ENCODE results near the gene CDC42BPB. TPM values are rescaled to one million over a fixed set of nuclear protein-coding genes. Genes with fewer than 3 reads are reported as not detected.

CDC42BPB gene
- total RNA-seq, 1 experiment from 2014 or later: 56.1 TPM

DNA sequence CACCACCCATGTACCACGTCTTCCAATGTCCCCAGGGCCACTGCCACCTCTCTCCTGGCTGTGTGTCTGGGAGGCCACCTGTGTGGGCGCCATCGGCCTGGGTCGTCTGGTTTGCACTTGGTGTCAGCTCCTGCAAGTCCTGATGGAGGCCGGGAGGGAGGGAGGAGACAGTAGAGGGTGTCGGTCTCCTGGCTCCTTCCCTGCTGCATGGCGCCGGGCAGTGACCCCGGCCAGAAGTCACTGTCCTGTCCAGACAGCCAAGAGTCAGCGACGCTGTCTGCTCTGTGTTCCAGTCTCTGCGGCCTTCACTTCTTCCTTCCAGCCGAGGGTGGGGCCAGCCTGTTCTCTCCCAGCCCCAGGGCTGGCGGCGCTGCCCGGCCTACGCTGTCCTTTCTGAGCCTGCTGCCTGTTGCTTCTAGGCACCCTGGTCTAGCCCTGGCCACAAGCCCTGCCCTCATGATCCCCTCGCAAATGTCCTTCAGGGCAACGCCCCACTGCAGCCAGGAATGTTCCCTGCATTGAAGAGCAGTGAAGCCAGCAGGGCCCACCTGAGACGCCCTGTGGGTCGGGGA is 13.7 kb upstream of the CDC42BPB start:
- H3K27me3 ChIP-seq (ENCODE audit: control insufficient read depth, insufficient read depth, low read length): peaks cover 6% of the 10 kb centered on the region
- H3K36me3 ChIP-seq (replicated peaks; ENCODE audit: control insufficient read depth, insufficient read depth, low read length): no peaks in the 10 kb centered on the region
- DNase-seq: peak; percentile 41

DNA sequence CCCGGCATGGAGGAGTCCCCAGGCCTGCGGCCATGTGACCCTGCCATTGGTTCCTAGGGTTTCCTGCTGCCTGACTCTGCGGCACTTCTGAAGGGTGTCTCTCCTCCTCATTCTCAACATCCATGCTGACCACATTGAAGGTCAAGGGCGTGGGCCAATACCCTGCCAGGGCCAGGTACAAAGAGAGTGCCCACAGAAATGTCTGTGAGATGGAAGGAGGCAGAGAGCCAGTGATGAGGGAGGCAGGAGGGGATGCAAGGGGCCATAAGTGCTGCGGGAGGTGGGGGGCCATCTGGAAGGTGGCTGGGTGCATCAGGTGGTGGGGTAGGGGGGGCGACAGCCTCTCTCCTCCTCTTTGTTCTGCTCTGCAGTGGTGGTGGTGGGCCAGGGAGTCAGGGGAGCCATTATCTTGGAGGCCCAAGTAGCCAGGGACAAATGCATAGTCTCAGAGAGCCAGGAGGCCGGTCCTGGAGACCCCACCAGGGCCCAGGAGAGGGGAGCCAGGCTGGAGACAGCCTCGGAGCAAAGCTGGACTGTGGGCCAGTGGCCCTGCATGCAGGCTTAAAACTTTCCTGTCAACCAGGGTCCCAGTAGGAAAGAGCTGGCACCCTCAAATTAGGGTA is 13.0 kb upstream of the CDC42BPB start:
- no peak overlapping the region for H3K4me3 ChIP-seq (ENCODE audit: insufficient read depth, low read depth, low read length)
- no peaks in the 10 kb centered on the region for H3K36me3 ChIP-seq (replicated peaks; ENCODE audit: control insufficient read depth, insufficient read depth, low read length)
- H3K27me3 ChIP-seq (ENCODE audit: control insufficient read depth, insufficient read depth, low read length): peaks cover 6% of the 10 kb centered on the region
- DNase-seq: peak; percentile 30

More for the DNA sequence above, 13.7 kb upstream of the CDC42BPB start:
- H3K4me3 ChIP-seq (ENCODE audit: insufficient read depth, low read depth, low read length): no peak overlapping the region

DNA sequence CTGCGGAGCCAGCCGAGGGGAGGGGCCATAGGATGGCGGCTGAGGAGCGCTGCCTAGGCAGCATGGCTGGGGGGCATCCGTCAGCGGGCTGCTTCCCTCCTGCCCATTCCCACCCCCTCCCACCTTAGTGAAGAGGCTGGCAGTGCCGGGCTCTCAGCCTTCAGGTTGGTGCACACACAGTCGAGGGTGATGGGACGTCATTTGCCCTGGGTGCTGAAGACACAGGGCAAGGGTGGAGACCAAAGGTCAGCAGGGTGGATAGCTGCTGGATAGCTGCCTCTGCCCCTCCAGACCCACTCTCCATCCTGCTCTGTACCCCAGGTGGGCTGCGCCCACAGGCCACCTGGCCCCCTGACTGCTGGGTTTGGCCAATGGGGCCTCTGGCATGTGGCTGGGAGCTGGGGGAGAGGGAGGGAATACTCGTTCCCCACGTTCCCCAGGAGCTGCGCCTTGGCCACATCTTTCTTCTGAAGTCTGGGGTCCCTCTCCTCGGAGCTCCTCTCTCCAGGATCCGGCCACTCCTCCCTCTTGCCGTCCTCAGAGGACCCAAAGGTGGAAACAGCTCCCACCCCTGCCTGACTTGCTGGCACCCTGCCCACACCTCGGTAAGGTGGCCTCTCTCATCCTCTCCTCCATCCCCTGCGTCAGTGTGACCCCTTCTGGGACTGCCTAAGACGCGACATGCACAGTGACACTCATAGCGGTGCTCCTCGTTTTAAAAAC is 11.2 kb upstream of the CDC42BPB start:
- Histone ChIP-seq H3K27me3 (ENCODE audit: control insufficient read depth, insufficient read depth, low read length) (no peaks in the 10 kb centered on the region), H3K4me3 (ENCODE audit: insufficient read depth, low read depth, low read length) (no peak overlapping the region)
- DNase-seq: no peak

DNA sequence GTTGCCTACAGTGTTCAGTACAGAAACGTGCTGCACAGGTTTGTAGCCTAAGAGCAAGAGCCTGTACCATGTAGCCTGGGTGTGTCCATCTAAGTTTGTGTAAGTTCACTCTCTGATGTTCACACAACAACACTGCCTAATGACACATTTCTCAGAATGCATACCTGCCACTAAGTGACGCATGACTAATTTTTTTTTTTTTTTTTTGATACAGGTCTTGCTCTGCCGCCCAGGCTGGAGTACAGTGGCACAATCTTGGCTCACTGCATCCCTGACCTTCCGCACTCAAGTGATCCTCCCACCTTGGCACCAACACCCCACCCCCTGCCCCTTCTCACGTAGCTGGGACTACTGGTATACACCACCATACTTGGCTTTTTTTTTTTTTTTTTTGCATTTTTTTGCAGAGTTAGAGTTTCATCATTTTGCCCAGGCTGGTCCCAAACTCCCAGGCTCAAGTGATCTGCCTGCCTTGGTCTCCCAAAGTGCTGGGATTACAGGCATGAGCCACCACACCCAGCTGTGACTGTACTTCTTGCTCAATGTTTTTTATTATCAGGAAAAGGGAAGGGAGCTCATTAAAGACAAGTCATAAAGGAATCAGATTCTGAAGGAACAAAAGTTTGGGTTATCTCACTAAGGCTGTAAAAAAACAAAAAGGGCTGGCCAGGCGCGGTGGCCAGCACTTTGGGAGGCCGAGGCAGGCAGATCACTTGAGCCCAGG is 10.0 kb upstream of the CDC42BPB start:
- no peak for DNase-seq
- Histone ChIP-seq H3K27me3 (ENCODE audit: control insufficient read depth, insufficient read depth, low read length) (no peaks in the 10 kb centered on the region), H3K36me3 (replicated peaks; ENCODE audit: control insufficient read depth, insufficient read depth, low read length) (no peaks in the 10 kb centered on the region), H3K4me3 (ENCODE audit: insufficient read depth, low read depth, low read length) (no peak overlapping the region)

More for the DNA sequence above, 11.2 kb upstream of the CDC42BPB start:
- no peaks in the 10 kb centered on the region for H3K36me3 ChIP-seq (replicated peaks; ENCODE audit: control insufficient read depth, insufficient read depth, low read length)

DNA sequence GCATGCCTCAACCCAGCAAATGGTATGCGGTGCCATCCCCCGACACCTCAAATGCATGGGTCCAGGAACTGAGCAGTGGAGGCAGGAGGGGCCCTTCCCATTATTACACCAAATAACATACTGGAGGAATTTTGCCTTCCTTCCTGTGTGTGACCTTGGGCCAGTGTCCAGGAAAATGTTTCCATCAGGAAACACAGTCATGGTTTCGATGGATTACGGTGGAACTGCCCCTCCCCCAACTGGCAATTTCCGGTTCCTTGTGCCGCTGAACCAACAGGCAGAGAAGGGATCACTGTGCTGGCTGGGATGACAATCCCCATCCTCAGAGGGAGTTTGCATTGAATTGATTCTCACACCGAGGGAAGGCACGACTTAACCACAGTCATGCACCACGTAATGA is 9.1 kb upstream of the CDC42BPB start:
- no peak for DNase-seq
- H3K4me3 ChIP-seq (ENCODE audit: insufficient read depth, low read depth, low read length): no peak overlapping the region
- no peaks in the 10 kb centered on the region for H3K27me3 ChIP-seq (ENCODE audit: control insufficient read depth, insufficient read depth, low read length)
- H3K36me3 ChIP-seq (replicated peaks; ENCODE audit: control insufficient read depth, insufficient read depth, low read length): no peaks in the 10 kb centered on the region

DNA sequence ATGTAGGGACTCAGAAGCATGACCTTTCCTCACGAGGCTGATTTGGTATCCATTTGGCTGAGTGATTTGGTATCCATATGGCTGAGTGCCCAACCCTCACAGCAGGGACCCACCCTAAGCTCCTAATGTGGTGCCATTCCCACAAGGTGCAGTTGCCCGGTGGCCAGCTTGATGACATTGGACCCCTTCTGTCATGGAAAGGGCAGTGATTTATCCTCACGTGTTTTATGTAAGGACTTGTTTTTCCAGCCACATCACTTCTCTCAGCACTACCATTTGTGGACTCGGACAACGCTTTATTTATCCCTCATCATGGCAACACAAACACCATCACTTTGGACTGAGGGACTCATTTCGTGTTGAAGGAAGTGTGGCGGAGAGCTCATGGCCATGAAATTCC is 8.5 kb upstream of the CDC42BPB start:
- H3K27me3 ChIP-seq (ENCODE audit: control insufficient read depth, insufficient read depth, low read length): no peaks in the 10 kb centered on the region
- H3K36me3 ChIP-seq (replicated peaks; ENCODE audit: control insufficient read depth, insufficient read depth, low read length): no peaks in the 10 kb centered on the region
- no peak overlapping the region for H3K4me3 ChIP-seq (ENCODE audit: insufficient read depth, low read depth, low read length)
- DNase-seq: no peak

DNA sequence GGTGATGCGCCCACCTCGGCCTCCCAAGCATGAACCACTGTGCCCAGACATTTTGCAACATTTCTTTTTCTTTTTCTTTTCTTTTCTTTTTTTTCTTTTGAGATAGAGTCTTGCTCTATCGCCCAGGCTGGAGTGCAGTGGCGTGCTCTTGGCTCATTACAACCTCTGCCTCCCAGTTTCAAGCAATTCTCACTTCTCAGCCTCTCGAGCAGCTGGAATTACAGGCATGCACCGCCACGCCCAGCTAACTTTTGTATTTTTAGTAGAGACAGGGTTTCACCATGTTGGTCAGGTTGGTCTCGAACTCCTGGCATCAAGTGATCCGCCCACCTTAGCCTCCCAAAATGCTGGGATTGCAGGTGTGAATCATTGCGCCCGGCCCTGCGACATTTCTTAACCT is 7.6 kb upstream of the CDC42BPB start:
- Histone ChIP-seq H3K4me3 (ENCODE audit: insufficient read depth, low read depth, low read length) (no peak overlapping the region), H3K27me3 (ENCODE audit: control insufficient read depth, insufficient read depth, low read length) (no peaks in the 10 kb centered on the region), H3K36me3 (replicated peaks; ENCODE audit: control insufficient read depth, insufficient read depth, low read length) (no peaks in the 10 kb centered on the region)
- no peak for DNase-seq

DNA sequence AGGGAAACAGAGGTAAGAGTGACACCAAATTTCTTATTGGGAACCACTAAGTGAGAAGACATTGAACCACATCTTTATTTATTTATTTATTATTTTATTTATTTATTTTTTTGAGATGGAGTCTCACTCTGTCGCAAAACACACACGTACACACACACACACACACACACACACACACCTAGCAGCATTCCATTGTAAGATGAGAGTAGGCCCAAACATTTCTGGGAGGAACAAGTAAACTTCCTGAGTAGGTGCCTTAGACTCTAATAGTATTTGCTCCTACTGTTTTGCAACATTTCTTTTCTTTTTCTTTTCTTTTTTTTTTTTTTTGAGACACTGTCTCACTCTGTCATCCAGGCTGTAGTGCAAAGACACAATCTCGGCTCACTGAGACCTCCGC is 7.1 kb upstream of the CDC42BPB start:
- DNase-seq: no peak
- Histone ChIP-seq H3K36me3 (replicated peaks; ENCODE audit: control insufficient read depth, insufficient read depth, low read length) (no peaks in the 10 kb centered on the region), H3K4me3 (ENCODE audit: insufficient read depth, low read depth, low read length) (no peak overlapping the region), H3K27me3 (ENCODE audit: control insufficient read depth, insufficient read depth, low read length) (no peaks in the 10 kb centered on the region)

DNA sequence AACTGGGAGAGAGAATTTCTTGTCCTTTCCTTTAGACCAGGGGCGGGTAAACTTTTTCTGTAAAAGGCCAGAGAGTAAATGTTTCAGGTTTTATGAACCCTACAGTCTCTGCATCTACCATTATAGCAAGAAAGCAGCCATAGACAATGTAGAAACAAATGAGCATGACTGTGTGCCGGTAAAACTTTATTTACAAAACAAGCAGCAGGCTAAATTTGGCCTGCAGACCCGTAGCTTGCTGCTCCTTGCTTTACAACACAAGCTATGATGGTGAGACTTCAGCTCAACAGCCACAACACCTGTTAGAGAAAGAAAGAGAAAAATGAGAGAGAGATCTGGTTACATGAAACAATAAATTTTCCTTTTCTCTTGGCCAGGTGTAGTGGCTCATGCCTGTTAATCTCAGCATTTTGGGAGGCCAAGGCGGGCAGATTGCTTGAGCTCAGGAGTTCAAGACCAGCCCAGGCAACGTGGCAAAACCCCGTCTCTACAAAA is 4.2 kb upstream of the CDC42BPB start:
- no peak for DNase-seq
- Histone ChIP-seq H3K27me3 (ENCODE audit: control insufficient read depth, insufficient read depth, low read length) (no peaks in the 10 kb centered on the region), H3K4me3 (ENCODE audit: insufficient read depth, low read depth, low read length) (no peak overlapping the region), H3K36me3 (replicated peaks; ENCODE audit: control insufficient read depth, insufficient read depth, low read length) (no peaks in the 10 kb centered on the region)

DNA sequence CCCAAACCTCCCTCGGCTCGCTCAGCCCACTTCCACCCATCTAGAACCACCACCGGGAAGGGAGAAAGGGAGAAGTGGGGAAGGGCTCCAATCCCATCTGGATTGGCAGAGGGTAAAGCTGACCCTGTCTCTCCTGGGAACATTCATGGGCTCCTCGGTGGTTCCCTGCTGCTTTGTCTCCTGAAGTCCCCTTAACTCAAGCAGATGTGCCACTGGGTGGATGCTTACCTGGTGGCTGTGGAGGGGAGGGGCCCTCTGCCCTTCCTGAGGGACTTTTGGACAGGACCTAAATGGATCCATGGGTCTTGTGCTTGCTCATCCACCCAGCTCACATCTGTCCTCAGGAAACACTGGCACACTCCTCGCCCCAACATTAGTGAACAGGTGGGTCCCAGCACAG is 2.2 kb upstream of the CDC42BPB start:
- H3K27me3 ChIP-seq (ENCODE audit: control insufficient read depth, insufficient read depth, low read length): no peaks in the 10 kb centered on the region
- H3K36me3 ChIP-seq (replicated peaks; ENCODE audit: control insufficient read depth, insufficient read depth, low read length): no peaks in the 10 kb centered on the region
- no peak overlapping the region for H3K4me3 ChIP-seq (ENCODE audit: insufficient read depth, low read depth, low read length)
- DNase-seq: no peak

DNA sequence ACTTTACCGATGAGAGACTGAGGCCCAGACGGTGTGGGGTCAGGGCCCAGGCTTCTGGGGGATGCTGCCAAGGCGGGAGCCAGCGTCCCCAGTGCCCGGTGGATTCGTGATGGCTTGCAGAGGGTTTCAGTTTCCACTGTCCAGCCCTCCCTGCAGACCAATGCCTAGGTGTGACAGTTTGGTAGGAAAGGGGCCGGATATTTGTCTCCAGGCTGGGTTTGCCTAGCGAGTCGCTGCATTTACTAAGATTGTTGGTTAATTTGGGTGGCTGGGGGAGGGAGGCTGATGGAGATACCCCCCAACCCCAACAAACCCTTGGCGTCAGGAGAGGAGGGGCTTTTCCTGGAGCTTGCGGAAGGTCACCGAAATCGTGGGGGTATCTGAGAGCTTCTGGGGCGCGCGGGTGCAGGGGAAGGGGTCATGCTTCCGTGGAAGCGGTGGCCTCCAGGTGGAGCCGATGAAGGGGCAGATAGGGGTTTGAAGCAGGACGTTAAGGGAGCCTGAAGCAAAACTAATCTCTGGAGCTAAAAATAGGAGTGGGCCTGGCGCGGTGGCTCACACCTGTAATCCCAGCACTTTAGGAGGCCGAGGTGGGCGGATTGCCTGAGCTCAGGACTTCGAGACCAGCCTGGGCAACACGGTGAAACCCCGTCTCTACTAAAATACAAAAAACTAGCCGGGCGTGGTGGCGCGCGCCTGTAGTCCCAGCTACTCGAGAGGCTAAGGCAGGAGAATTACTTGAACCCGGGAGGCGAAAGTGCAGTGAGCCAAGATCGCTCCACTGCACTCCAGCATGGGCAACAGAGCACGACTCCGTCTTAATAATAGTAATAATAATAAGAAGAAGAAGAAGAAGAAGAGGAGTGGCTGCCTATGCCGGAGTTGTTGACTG is 1.1 kb upstream of the CDC42BPB start:
- Histone ChIP-seq H3K4me3 (ENCODE audit: insufficient read depth, low read depth, low read length) (peak overlapping the region; percentile 79), H3K36me3 (replicated peaks; ENCODE audit: control insufficient read depth, insufficient read depth, low read length) (no peaks in the 10 kb centered on the region), H3K27me3 (ENCODE audit: control insufficient read depth, insufficient read depth, low read length) (no peaks in the 10 kb centered on the region)
- DNase-seq: peak; percentile 56

DNA sequence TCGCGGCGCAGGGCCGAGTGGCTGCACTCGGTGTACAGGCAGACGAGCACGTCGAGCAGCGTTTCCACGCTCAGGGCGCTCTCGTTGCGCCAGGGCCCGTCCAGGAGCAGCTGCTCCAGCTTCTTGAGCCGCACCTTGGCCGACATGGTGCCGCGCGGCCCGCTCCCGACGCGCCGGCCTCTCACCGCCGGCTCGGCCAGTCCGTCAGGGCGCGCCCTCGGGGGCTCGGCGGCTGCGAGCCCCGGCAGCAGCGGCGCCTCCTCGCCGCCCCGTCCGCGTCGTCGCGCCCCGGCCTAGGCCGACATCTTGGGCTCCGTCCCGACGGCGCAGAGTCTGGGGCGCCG is 349 bp downstream of the CDC42BPB start:
- Histone ChIP-seq H3K4me3 (ENCODE audit: insufficient read depth, low read depth, low read length) (peak overlapping the region; percentile 97), H3K27me3 (ENCODE audit: control insufficient read depth, insufficient read depth, low read length) (no peaks in the 10 kb centered on the region), H3K36me3 (replicated peaks; ENCODE audit: control insufficient read depth, insufficient read depth, low read length) (no peaks in the 10 kb centered on the region)
- DNase-seq: no peak

DNA sequence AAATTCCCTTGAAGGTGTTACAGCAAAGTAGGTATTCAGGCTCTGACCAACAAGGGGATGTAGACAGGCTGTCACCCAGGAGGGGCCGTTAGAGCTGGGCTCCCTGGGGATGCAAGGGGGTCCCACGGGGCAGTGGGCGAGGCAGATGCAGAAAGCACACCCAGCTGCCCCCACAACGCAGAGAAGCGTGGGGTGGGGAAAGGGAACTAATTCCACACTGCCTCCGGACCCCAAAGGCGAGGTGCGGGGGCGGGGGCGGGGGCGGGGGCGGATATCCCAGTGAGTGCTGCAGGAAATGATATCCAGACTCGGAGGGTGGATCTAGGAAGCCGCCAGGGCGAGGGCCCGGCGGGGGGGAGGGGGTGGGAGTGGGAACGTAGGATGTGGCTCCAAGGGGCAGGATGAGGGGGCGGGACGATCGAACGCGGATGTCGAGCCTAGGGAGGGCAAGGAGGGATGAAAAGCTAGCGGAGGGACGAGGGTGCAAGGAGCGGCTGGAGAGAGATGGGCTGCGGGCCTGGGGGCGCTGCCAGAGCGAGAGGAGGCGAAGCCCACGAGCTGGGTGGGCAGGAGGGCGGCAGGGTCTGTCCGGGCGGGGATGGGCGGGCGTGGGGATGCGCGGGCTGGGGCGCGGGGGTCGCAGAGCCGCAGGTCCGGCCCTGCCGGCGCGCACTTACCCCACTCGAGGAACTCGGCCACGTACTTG is 874 bp downstream of the CDC42BPB start:
- peak; percentile 91 for DNase-seq
- Histone ChIP-seq H3K4me3 (ENCODE audit: insufficient read depth, low read depth, low read length) (peak overlapping the region; percentile 97), H3K36me3 (replicated peaks; ENCODE audit: control insufficient read depth, insufficient read depth, low read length) (no peaks in the 10 kb centered on the region), H3K27me3 (ENCODE audit: control insufficient read depth, insufficient read depth, low read length) (no peaks in the 10 kb centered on the region)
